ENCODE measurements around the gene PLA2G2C. TPM values are rescaled to one million over a fixed set of nuclear protein-coding genes. Genes with fewer than 3 reads are reported as not detected.

PLA2G2C gene
- polyA plus RNA-seq, 4 donors: 0.04 to 0.30 (median 0.09) TPM; not detected in 1

Other genes starting within 250 kb of the PLA2G2C start
- under 1 TPM in 1 of 4 donors, not detected in 3; 0.27 TPM for gene PLA2G2A, start 206.9 kb downstream of the PLA2G2C start, polyA plus RNA-seq (ENCODE audit: insufficient read length in 4 of 4)
- gene PLA2G5, start 116.3 kb downstream of the PLA2G2C start, polyA plus RNA-seq (ENCODE audit: insufficient read length in 4 of 4): not detected
- gene PLA2G2D, start 67.0 kb downstream of the PLA2G2C start, polyA plus RNA-seq (ENCODE audit: insufficient read length in 4 of 4): under 1 TPM in 1 of 4 donors, not detected in 3; 0.06 TPM
- 1 to 10 TPM in 1 of 4 donors, under 1 TPM in 2, not detected in 1; 0.08 to 1.1 (median 0.80) TPM for gene PLA2G2F, start 47.2 kb downstream of the PLA2G2C start, polyA plus RNA-seq (ENCODE audit: insufficient read length in 4 of 4)
- gene UBXN10, start 422 bp downstream of the PLA2G2C start, polyA plus RNA-seq (ENCODE audit: insufficient read length in 4 of 4): 1 to 10 TPM; 6.0 to 6.4 (median 6.3) TPM
- 1 to 10 TPM in 3 of 4 donors, under 1 TPM in 1; 0.91 to 1.6 (median 1.3) TPM for gene VWA5B1, start 104.4 kb upstream of the PLA2G2C start, polyA plus RNA-seq (ENCODE audit: insufficient read length in 4 of 4)

Measured in right renal pelvis (tissue), 4 donors.